CD14-positive monocyte (primary cell): ENCODE results near the gene DCTN2. TPM values are rescaled to one million over a fixed set of nuclear protein-coding genes. Genes with fewer than 3 reads are reported as not detected.
A peak's percentile ranks its signal among the peaks of the same experiment; 100 is the strongest.

Source experiments
- DNase-seq, 3 donors: peaks; one replicate each; pipeline ENCODE4 v3.0.0-alpha.2; 2011 to 2022
- H2AFZ ChIP-seq: 2 replicates; pipeline ENCODE4 v1.6.0; 2012; ENCODE audit warnings: mild to moderate bottlenecking, low read depth, low read length, inconsistent platforms; ENCODE audit not compliant: insufficient read depth, poor library complexity, severe bottlenecking
- H3K27ac ChIP-seq, 2 donors: 1 replicate in 1 of 2; 2 replicates in 1 of 2; pipeline ENCODE4 v1.5.1; 2012 to 2013; ENCODE audit warnings: low read length in 2 of 2, control low read depth in 1 of 2, inconsistent platforms in 1 of 2, low read depth in 1 of 2, mild to moderate bottlenecking in 1 of 2
- H3K27me3 ChIP-seq, 2 donors: one replicate each; pipeline versions ENCODE4 v1.6.0 to v1.6.1; 2011 to 2013; ENCODE audit warnings: low read length in 2 of 2; ENCODE audit not compliant: control insufficient read depth in 2 of 2, insufficient read depth in 2 of 2
- H3K36me3 ChIP-seq, 2 donors: replicated peaks in 1 of 2; 1 replicate in 1 of 2; 2 replicates in 1 of 2; pipeline versions ENCODE4 v1.5.1 to v1.6.1; 2012 to 2013; ENCODE audit warnings: low read length in 2 of 2, control low read depth in 1 of 2, inconsistent platforms in 1 of 2, mild to moderate bottlenecking in 1 of 2; ENCODE audit not compliant: insufficient read depth in 2 of 2, control insufficient read depth in 1 of 2
- H3K4me1 ChIP-seq, 2 donors: 1 replicate in 1 of 2; 2 replicates in 1 of 2; pipeline versions ENCODE4 v1.5.1 to v1.6.1; 2012 to 2013; ENCODE audit warnings: low read length in 2 of 2, control low read depth in 1 of 2, inconsistent platforms in 1 of 2, mild to moderate bottlenecking in 1 of 2, moderate library complexity in 1 of 2; ENCODE audit not compliant: insufficient read depth in 2 of 2, control insufficient read depth in 1 of 2
- H3K4me2 ChIP-seq: replicated peaks from 2 replicates; pipeline ENCODE3; 2012; ENCODE audit warnings: low read length, moderate library complexity, mild to moderate bottlenecking; ENCODE audit not compliant: poor library complexity, severe bottlenecking; ENCODE audit errors: extremely low read depth
- H3K4me3 ChIP-seq, 3 experiments: fragments of 200-600 bp in 1 of 3; sonication (generic) in 1 of 3; replicated peaks in 1 of 3; 1 replicate in 2 of 3; 2 replicates in 1 of 3; pipeline ENCODE4 v1.5.1; 2011 to 2013; ENCODE audit warnings: low read length in 3 of 3, mild to moderate bottlenecking in 3 of 3, control low read depth in 2 of 3, low read depth in 2 of 3, inconsistent platforms in 1 of 3, moderate library complexity in 1 of 3
- H3K79me2 ChIP-seq: 2 replicates; pipeline ENCODE4 v1.6.0; 2012; ENCODE audit warnings: mild to moderate bottlenecking, control low read depth, inconsistent platforms, low read length, moderate library complexity; ENCODE audit not compliant: insufficient read depth
- H3K9ac ChIP-seq: 2 replicates; pipeline ENCODE4 v1.6.0; 2017; ENCODE audit warnings: low read length, mild to moderate bottlenecking; ENCODE audit not compliant: insufficient read depth, poor library complexity, severe bottlenecking
- H3K9me3 ChIP-seq, 2 donors: replicated peaks in 1 of 2; 1 replicate in 1 of 2; 2 replicates in 1 of 2; pipeline versions ENCODE4 v1.5.1 to v1.6.1; 2012 to 2013; ENCODE audit warnings: low read length in 2 of 2, control low read depth in 1 of 2; ENCODE audit not compliant: control insufficient read depth in 1 of 2, insufficient read depth in 1 of 2
- H4K20me1 ChIP-seq: 2 replicates; pipeline ENCODE4 v1.6.0; 2012; ENCODE audit warnings: mild to moderate bottlenecking, low read length, control low read depth, moderate library complexity; ENCODE audit not compliant: insufficient read depth
- H3K27ac Mint-ChIP-seq, 7 donors: one replicate each; pipeline ENCODE4 v1.8.0; 2020; ENCODE audit warnings: mild to moderate bottlenecking in 7 of 7, mixed read lengths in 7 of 7, moderate library complexity in 6 of 7, inconsistent platforms in 2 of 7
- H3K27me3 Mint-ChIP-seq, 3 donors: one replicate each; pipeline ENCODE4 v1.8.0; 2021 to 2022; ENCODE audit warnings: low read depth in 3 of 3, mild to moderate bottlenecking in 3 of 3, mixed read lengths in 3 of 3, moderate library complexity in 3 of 3, inconsistent platforms in 1 of 3
- H3K36me3 Mint-ChIP-seq, 2 donors: one replicate each; pipeline ENCODE4 v1.8.0; 2020; ENCODE audit warnings: mixed read lengths in 2 of 2, inconsistent platforms in 1 of 2, mild to moderate bottlenecking in 1 of 2
- H3K4me1 Mint-ChIP-seq: one replicate; pipeline ENCODE4 v1.8.0; 2020; ENCODE audit warnings: mild to moderate bottlenecking, mixed read lengths
- H3K4me3 Mint-ChIP-seq, 2 donors: one replicate each; pipeline ENCODE4 v1.8.0; 2020; ENCODE audit warnings: mild to moderate bottlenecking in 2 of 2, mixed read lengths in 2 of 2, moderate library complexity in 1 of 2
- H3K9me3 Mint-ChIP-seq, 7 donors: one replicate each; pipeline ENCODE4 v1.8.0; 2020 to 2022; ENCODE audit warnings: mixed read lengths in 7 of 7, mild to moderate bottlenecking in 6 of 7, moderate library complexity in 6 of 7, inconsistent platforms in 2 of 7
- CTCF ChIP-seq: fragments of 200-600 bp; IDR thresholded peaks from one replicate; pipeline ENCODE4 v1.8.0; 2022; ENCODE audit warnings: antibody characterized with exemption, mild to moderate bottlenecking
- WGBS: methylation state at CpG from one replicate; pipeline ENCODE4 v1.1.5; 2013; ENCODE audit warnings: missing lambda C conversion rate; ENCODE audit not compliant: insufficient coverage; 5-methylcytosine and 5-hydroxymethylcytosine counted together
- intact Hi-C, 2 donors: fragments of 100-400 bp; cut with micrococcal nuclease; formaldehyde crosslinking; loops; one replicate each; pipeline versions ENCODE4 v1.15.0 to v1.15.1; 2023
- polyA plus RNA-seq, 3 donors: library from polyadenylated mRNA; depleted of rRNA in 1 of 3; unstranded in 2 of 3; stranded (reverse) in 1 of 3; fragments of 300-500 nt in 2 of 3; fragments of >200 nt in 1 of 3; fragmentation: Illumina TruSeq in 2 of 3; gene quantifications; 1 replicate in 2 of 3; 2 replicates in 1 of 3; pipeline ENCODE4 v1.2.3, GENCODE V29; 2012 to 2021

Gene DCTN2
- polyA plus RNA-seq, 3 donors, result 72.8 to 94.5 (median 82.2) TPM

GRCh38 chr12:57529831-57530230, 17.2 kb downstream of the DCTN2 start:
- Histone ChIP-seq H3K4me3 (no peak overlapping the region), H3K27ac (peak overlapping the region in 1 of 2 donors; percentile 49), H3K79me2 (peaks cover 28% of the 10 kb centered on the region), H3K4me1 (peaks cover 0 to 7% of the 10 kb centered on the region in 2 donors), H3K9me3 (no peaks in the 10 kb centered on the region), H2AFZ (no peak overlapping the region), H4K20me1 (peaks cover 67% of the 10 kb centered on the region), H3K9ac (no peak overlapping the region), H3K27me3 (no peaks in the 10 kb centered on the region), H3K36me3 (peaks cover 92 to 99% of the 10 kb centered on the region in 2 donors), H3K4me2 (no peak overlapping the region)
- Mint-ChIP-seq H3K4me3 (no peak overlapping the region), H3K27ac (peak overlapping the region in 5 of 7 donors; percentile 32 to 72 (median 68)), H3K27me3 (no peaks in the 10 kb centered on the region), H3K4me1 (peaks cover 3% of the 10 kb centered on the region), H3K9me3 (peaks cover 0 to 2% (median 0%) of the 10 kb centered on the region in 7 donors), H3K36me3 (peaks cover 81 to 98% of the 10 kb centered on the region in 2 donors)
- DNase-seq, result no peak
- intact Hi-C loops, result no loop called here
- no CpG with 5 or more reads among the region's 6 CpGs for WGBS
- TF ChIP-seq CTCF, result no peak

GRCh38 chr12:57528831-57529555, 18.0 kb downstream of the DCTN2 start:
- Histone ChIP-seq H3K79me2 (peaks cover 36% of the 10 kb centered on the region), H3K27me3 (no peaks in the 10 kb centered on the region), H3K9ac (no peak overlapping the region), H3K27ac (peak overlapping the region in 1 of 2 donors; percentile 41), H4K20me1 (peaks cover 75% of the 10 kb centered on the region), H3K9me3 (no peaks in the 10 kb centered on the region), H2AFZ (no peak overlapping the region), H3K4me3 (no peak overlapping the region), H3K4me2 (no peak overlapping the region), H3K36me3 (peaks cover 93 to 97% of the 10 kb centered on the region in 2 donors), H3K4me1 (peaks cover 7 to 15% of the 10 kb centered on the region in 2 donors)
- peaks cover 79 to 98% of the 10 kb centered on the region in 2 donors for H3K36me3 Mint-ChIP-seq
- TF ChIP-seq CTCF, result no peak
- H3K4me3 Mint-ChIP-seq, result no peak overlapping the region
- DNase-seq, result no peak
- intact Hi-C loops, result no loop called here
- WGBS, result 100% methylated on average over 2 of the region's 10 CpGs
- H3K27me3 Mint-ChIP-seq, result no peaks in the 10 kb centered on the region
- peaks cover 12% of the 10 kb centered on the region for H3K4me1 Mint-ChIP-seq
- peak overlapping the region in 4 of 7 donors; percentile 68 to 85 (median 76) for H3K27ac Mint-ChIP-seq
- H3K9me3 Mint-ChIP-seq, result peaks cover 0 to 2% (median 0%) of the 10 kb centered on the region in 7 donors
